Small intestine (tissue), 7 donors: ENCODE data around the gene LHFPL6. TPM values are rescaled to one million over a fixed set of nuclear protein-coding genes. Genes with fewer than 3 reads are reported as not detected.

Experiments used
- DNase-seq, 2 donors: peaks; one replicate each; pipeline versions ENCODE4 v3.0.0 to v3.0.0-alpha.2; 2013
- FAIRE-seq: peaks from 2 replicates; lab custom pipeline; 2012; peaks lifted over from hg19 to GRCh38; lab: Jason Lieb, UNC
- H3K27ac ChIP-seq, 3 donors: one replicate each; pipeline ENCODE4 v1.5.1; 2013; ENCODE audit warnings: low read length in 2 of 3, mild to moderate bottlenecking in 2 of 3, control low read depth in 1 of 3, inconsistent platforms in 1 of 3, low read depth in 1 of 3, moderate library complexity in 1 of 3
- H3K27me3 ChIP-seq, 3 donors: one replicate each; pipeline ENCODE4 v1.6.1; 2013; ENCODE audit warnings: low read length in 3 of 3, inconsistent platforms in 1 of 3; ENCODE audit not compliant: control insufficient read depth in 3 of 3, insufficient read depth in 3 of 3
- H3K36me3 ChIP-seq, 3 donors: one replicate each; pipeline ENCODE4 v1.6.1; 2013; ENCODE audit warnings: low read length in 3 of 3, inconsistent platforms in 1 of 3, low read depth in 1 of 3, mild to moderate bottlenecking in 1 of 3, moderate library complexity in 1 of 3; ENCODE audit not compliant: control insufficient read depth in 3 of 3, insufficient read depth in 2 of 3
- H3K4me1 ChIP-seq, 3 donors: one replicate each; pipeline ENCODE4 v1.6.1; 2013; ENCODE audit warnings: low read length in 2 of 3, inconsistent platforms in 1 of 3, low read depth in 1 of 3, mild to moderate bottlenecking in 1 of 3, moderate library complexity in 1 of 3; ENCODE audit not compliant: control insufficient read depth in 3 of 3, insufficient read depth in 2 of 3
- H3K4me3 ChIP-seq, 3 donors: one replicate each; pipeline ENCODE4 v1.5.1; 2013; ENCODE audit warnings: low read length in 3 of 3, control low read depth in 1 of 3, inconsistent platforms in 1 of 3, low read depth in 1 of 3, mild to moderate bottlenecking in 1 of 3, moderate library complexity in 1 of 3
- H3K9me3 ChIP-seq, 2 donors: one replicate each; pipeline ENCODE4 v1.6.1; 2013; ENCODE audit warnings: low read depth in 1 of 2, low read length in 1 of 2; ENCODE audit not compliant: control insufficient read depth in 2 of 2, insufficient read depth in 1 of 2
- WGBS, 3 donors: extraction: QIAGEN DNeasy Blood & Tissue Kit; methylation state at CpG; one replicate each; pipeline ENCODE4 v1.1.7; 2013; 5-methylcytosine and 5-hydroxymethylcytosine counted together
- polyA plus RNA-seq, 4 donors: library from polyadenylated mRNA; stranded (reverse) in 3 of 4; unstranded in 1 of 4; fragments of 200-250 nt in 3 of 4; fragments of 120-200 nt in 1 of 4; gene quantifications; one replicate each; pipeline versions ENCODE4 v1.2.1 to v1.2.3, GENCODE V29; 2013
- donor health status: healthy with polysubstance abuse.
- donor health status: control.
- donor health status: control.
- donor health status: Bipolar disorder and iron deficiency.
- donor health status: healthy.

The LHFPL6 gene
- polyA plus RNA-seq, 4 donors: 0.22 to 19.9 (median 5.1) TPM

DNA sequence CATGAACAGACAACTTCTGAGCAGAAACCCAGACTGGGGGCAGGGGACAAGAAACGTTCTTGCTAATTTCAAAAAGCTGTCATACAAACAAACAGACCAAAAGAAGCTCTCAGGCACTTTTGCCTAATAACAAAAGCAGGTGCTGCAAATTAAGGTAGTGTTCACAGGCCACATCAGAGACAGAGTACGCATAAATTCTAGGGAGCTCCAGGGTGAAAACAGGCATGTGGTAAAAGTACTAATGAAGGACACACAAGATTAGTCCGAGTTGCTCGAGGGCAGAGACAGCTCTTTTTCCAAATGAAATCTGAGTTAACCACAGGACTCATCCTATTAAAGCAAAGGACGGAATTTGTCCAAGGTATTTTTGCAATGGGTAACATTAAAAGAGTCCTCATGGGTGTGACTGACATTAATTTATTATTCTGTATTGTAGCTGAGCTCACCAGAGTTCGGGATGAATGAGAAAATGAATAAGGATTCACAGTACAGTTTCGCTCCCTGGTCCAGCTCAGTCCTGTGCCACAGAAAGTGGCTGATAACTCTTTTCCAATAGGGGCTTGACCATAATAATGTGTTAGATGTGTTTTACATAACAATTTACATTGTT, 197.3 kb downstream of the LHFPL6 start:
- WGBS, 3 donors: 69 to 77% (median 76%) methylated on average over 7 of the region's 7 CpGs
- H3K36me3 ChIP-seq: no peaks in the 10 kb centered on the region

DNA sequence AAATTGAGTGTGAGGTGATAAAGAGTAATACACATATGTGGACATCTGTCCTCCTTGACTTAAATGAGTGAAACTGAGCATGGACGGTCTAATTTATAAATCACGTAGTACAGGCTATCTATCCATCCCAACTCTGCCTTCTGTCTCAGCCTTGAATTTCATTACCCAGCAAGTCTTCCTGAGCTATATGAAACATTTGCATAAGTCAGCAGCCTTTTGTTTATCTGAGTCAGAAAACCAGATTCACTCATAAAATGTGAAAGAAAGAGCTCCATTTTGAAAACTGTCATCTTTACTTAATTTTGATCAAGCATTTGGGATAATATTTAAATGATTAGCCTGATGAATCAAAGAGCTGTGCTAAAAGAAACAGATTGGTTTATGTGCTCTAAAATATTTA, 197.9 kb downstream of the LHFPL6 start:
- no peaks in the 10 kb centered on the region for H3K27me3 ChIP-seq
- FAIRE-seq: no peak
- WGBS, 3 donors: 83 to 92% (median 88%) methylated on average over 2 of the region's 2 CpGs
- H3K36me3 ChIP-seq: no peaks in the 10 kb centered on the region
- no peak for DNase-seq
- H3K9me3 ChIP-seq: no peaks in the 10 kb centered on the region
- H3K4me1 ChIP-seq: no peaks in the 10 kb centered on the region
- H3K4me3 ChIP-seq: no peak overlapping the region
- no peak overlapping the region for H3K27ac ChIP-seq

More for the DNA sequence above, 197.3 kb downstream of the LHFPL6 start:
- DNase-seq (no peak), FAIRE-seq (no peak)
- Histone ChIP-seq H3K4me1 (no peaks in the 10 kb centered on the region), H3K4me3 (no peak overlapping the region), H3K27me3 (no peaks in the 10 kb centered on the region), H3K9me3 (no peaks in the 10 kb centered on the region), H3K27ac (no peak overlapping the region)

DNA sequence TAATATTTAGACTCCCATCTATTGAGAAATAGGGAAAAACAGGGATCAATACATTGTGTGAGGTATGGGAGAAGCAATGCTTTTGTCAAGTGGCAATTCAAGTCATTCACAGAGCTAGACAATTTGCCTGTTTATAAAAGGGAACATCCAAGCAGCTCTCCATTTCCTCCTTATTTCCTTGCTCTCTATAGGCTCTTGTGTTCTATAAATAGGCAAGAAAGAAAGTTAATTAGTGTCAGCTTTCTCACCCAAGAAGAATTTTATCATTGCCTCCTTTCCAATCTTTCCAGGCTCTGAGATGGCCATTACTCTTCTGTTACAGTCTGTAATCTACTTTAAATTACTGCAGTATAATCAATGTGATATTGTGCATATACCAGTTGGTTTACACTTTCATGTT, 199.9 kb downstream of the LHFPL6 start:
- no peaks in the 10 kb centered on the region for H3K36me3 ChIP-seq
- no peak for FAIRE-seq

DNA sequence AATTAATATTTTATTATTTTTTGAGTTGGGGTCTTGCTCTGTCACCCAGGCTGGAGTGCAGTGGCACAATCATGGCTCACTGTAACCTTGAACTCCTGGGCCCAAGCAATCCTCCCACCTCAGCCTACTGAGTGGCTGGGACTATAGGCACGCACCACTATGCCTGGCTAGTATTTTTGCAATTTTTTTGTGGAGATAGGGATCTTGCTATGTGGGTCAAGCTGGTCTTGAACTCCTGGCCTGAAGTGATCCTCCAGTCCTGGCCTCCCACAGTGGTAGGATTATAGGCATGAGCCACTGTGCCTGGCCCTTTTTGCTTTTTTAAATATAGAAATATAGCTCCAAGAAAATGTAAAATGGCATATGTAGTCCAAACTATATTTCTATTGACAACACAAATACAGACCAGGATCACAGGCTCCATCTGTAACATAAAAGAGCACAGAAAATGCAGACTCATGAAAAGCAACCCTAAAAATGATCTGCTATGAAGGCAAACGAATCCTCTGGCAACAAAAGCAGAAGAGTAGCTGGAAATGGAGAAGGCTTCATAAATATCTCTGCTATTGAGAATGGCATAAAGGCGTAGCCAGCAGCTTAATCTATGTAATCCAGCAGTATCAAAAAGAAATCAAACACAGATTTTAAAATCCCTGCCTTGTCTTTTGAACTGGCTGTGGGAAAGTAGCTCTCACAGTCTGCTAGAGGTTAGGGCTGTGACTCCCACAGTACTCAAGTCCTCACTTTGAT, 200.6 kb downstream of the LHFPL6 start:
- Histone ChIP-seq H3K4me1 (no peaks in the 10 kb centered on the region), H3K9me3 (no peaks in the 10 kb centered on the region), H3K27ac (no peak overlapping the region), H3K36me3 (no peaks in the 10 kb centered on the region), H3K27me3 (no peaks in the 10 kb centered on the region), H3K4me3 (no peak overlapping the region)
- no peak for DNase-seq
- no peak for FAIRE-seq
- 76 to 83% (median 79%) methylated on average over 3 of the region's 3 CpGs for WGBS, 3 donors

More for the DNA sequence above, 199.9 kb downstream of the LHFPL6 start:
- Histone ChIP-seq H3K4me1 (no peaks in the 10 kb centered on the region), H3K4me3 (no peak overlapping the region), H3K27ac (no peak overlapping the region), H3K27me3 (no peaks in the 10 kb centered on the region), H3K9me3 (no peaks in the 10 kb centered on the region)
- DNase-seq: no peak

DNA sequence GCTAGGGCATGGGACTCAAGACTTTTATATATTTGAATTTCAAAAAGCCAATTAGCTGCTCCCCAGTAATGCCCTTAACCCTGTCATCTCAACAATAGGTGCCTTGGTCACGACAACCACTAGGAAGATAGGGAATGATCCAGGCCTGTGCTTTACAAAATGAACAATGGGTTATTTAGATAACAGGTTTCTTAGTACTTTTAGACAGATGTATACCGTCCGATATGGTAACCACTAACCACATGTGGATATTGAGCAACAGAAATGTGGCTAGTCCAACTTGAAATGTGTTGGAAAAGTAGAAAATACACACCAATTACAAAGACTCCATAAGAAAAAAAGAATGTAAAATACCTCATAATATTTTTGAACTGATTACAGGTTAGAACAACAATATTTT, 201.2 kb downstream of the LHFPL6 start:
- WGBS, 3 donors: 84 to 95% (median 87%) methylated on average over 3 of the region's 3 CpGs
- Histone ChIP-seq H3K36me3 (no peaks in the 10 kb centered on the region), H3K4me3 (no peak overlapping the region), H3K27ac (no peak overlapping the region), H3K27me3 (no peaks in the 10 kb centered on the region), H3K9me3 (no peaks in the 10 kb centered on the region), H3K4me1 (no peaks in the 10 kb centered on the region)
- DNase-seq: no peak
- no peak for FAIRE-seq

DNA sequence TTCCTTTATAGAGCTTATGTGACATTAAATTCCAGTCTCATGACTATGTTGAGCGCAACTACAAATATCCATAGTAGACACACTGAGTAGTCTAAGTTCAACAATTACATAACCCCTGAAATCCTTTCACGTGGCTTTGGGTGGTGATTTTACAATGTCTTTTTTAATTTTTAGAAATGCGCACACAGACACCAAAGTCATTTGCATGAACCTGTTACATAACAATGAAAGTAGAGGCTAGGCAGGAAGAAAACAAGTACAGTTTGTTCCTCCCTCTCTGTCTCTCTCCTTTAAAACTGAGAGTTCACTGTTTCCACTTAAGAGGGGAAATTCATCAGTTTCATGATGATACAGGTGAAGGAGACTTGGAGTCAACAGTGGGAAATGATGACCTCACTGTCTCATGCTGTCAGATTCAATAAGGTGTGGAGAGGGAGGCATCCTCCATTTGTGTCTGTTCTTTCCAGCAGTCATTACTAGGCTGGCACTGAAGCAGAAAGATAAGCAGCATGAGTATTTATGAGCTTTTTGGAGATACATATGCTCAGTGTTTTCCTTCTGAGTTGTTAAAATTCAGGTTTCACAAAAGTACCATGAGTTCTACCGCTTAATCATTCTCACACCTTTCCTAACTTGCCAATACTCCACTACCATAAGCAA, 201.8 kb downstream of the LHFPL6 start:
- no peak overlapping the region for H3K4me3 ChIP-seq
- 83 to 88% (median 86%) methylated on average over 4 of the region's 4 CpGs for WGBS, 3 donors
- H3K4me1 ChIP-seq: no peaks in the 10 kb centered on the region
- DNase-seq (no peak), FAIRE-seq (no peak)
- no peaks in the 10 kb centered on the region for H3K27me3 ChIP-seq
- no peaks in the 10 kb centered on the region for H3K36me3 ChIP-seq
- H3K9me3 ChIP-seq: no peaks in the 10 kb centered on the region
- no peak overlapping the region for H3K27ac ChIP-seq

DNA sequence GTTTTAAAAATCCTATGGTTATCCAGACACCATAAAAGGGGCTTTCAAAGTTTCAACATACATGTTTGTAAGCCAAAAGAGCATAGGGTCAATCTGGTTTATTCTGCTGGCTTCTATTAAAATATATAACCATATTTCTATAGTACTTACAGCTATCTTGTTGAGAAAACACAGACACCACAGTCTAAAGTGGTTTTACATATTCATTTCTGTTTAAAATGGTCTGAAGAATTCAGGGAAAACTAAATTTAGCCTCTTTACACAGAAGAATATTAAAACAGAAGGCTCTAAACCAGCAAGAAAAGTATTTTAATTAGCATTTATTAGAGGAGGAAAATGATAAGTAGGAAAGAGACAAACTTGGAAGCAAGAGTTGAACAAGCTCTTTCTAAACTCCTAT, 203.9 kb downstream of the LHFPL6 start:
- FAIRE-seq (no peak), DNase-seq (no peak)
- Histone ChIP-seq H3K9me3 (no peaks in the 10 kb centered on the region), H3K27ac (no peak overlapping the region), H3K36me3 (no peaks in the 10 kb centered on the region), H3K4me3 (no peak overlapping the region), H3K4me1 (peaks cover 0 to 3% (median 0%) of the 10 kb centered on the region in 3 donors), H3K27me3 (no peaks in the 10 kb centered on the region)

DNA sequence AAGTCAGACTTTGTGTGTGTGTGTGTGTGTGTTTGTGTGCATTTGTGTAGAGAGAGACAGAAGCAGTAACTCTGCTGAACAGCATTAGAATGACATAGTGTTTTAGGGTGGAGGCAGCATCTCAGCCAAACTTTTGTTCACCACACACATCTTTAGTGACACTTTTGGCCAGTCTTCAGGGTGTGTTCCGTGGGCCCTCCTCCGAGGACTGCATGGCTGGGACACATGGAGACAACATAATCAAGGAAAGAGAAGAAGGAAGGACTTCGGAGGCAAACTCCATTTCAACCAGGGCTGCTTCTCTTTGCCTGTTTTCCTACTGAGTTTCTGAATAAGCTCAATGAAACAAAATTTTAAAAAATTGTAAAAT, 205.1 kb downstream of the LHFPL6 start:
- Histone ChIP-seq H3K36me3 (no peaks in the 10 kb centered on the region), H3K27me3 (no peaks in the 10 kb centered on the region), H3K9me3 (no peaks in the 10 kb centered on the region), H3K4me3 (no peak overlapping the region), H3K27ac (no peak overlapping the region), H3K4me1 (peaks cover 0 to 3% (median 0%) of the 10 kb centered on the region in 3 donors)
- no peak for FAIRE-seq
- 70 to 88% (median 83%) methylated on average over 3 of the region's 3 CpGs for WGBS, 3 donors
- DNase-seq: no peak
